Measurements from ENCODE around the gene YBX3. TPM values are rescaled to one million over a fixed set of nuclear protein-coding genes. Genes with fewer than 3 reads are reported as not detected.
A peak's percentile ranks its signal among the peaks of the same experiment; 100 is the strongest.

Gene YBX3
- total and polyA plus RNA-seq, 4 donors, result 54.6 to 80.2 (median 58.9) TPM

DNA sequence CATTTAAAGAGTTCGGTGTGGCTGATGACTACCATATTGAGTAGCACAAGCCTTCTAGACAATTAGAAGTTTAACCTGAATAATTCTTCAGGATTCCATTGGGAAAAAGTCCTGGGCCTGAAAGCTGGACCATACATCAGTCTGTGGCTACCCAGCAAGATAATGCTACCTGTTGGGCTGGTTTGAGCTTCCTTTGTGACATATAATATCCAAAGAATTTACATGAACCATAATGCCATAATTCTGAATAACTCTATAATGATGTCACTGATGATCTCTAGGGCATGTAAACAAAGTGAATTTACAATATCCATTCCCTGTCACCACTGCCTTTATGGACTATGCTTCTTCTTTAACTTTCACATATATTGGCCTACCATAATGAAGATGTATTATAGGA is 3.8 kb upstream of the YBX3 start:
- Histone ChIP-seq H3K27me3 (ENCODE audit: control insufficient read depth, insufficient read depth, low read length) (peaks cover 11% of the 10 kb centered on the region), H3K27ac (ENCODE audit: low read depth, low read length) (no peak overlapping the region), H3K36me3 (ENCODE audit: control insufficient read depth, insufficient read depth, low read length) (no peaks in the 10 kb centered on the region), H3K4me3 (ENCODE audit: low read depth, low read length) (no peak overlapping the region), H3K9me3 (ENCODE audit: control insufficient read depth, insufficient read depth, low read length) (no peaks in the 10 kb centered on the region), H3K4me1 (ENCODE audit: control insufficient read depth, insufficient read depth, low read length) (peaks cover 10% of the 10 kb centered on the region)
- DNase-seq (ENCODE audit: low read depth in 4 of 6, low spot score in 6 of 6), result no peak
- WGBS (ENCODE audit: insufficient coverage), result no CpG with 5 or more reads among the region's 1 CpG

DNA sequence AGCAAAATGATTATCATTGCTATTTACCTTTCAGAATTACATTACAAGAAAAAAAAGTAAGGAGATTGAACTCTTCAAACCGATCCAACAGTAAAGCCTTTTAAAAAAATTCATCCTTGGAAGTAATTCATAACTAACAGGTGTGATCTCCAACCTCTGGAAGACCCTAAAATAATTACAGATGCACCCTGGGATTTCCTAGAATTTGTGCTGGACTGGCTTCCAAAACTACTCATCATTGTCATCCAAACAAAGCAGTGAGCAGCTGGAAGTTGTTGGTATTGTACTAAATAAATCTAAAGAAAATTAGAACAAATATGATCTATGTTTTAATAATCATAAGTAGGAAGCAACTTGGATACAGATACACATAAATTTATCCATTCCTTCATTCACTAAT is 1.9 kb upstream of the YBX3 start:
- H3K9me3 ChIP-seq (ENCODE audit: control insufficient read depth, insufficient read depth, low read length), result no peaks in the 10 kb centered on the region
- H3K27me3 ChIP-seq (ENCODE audit: control insufficient read depth, insufficient read depth, low read length), result peaks cover 11% of the 10 kb centered on the region
- no peak overlapping the region for H3K27ac ChIP-seq (ENCODE audit: low read depth, low read length)
- no peak overlapping the region for H3K4me3 ChIP-seq (ENCODE audit: low read depth, low read length)
- no peaks in the 10 kb centered on the region for H3K36me3 ChIP-seq (ENCODE audit: control insufficient read depth, insufficient read depth, low read length)
- DNase-seq (ENCODE audit: low read depth in 4 of 6, low spot score in 6 of 6), result no peak
- H3K4me1 ChIP-seq (ENCODE audit: control insufficient read depth, insufficient read depth, low read length), result peaks cover 10% of the 10 kb centered on the region
- WGBS (ENCODE audit: insufficient coverage), result no CpG with 5 or more reads among the region's 1 CpG

DNA sequence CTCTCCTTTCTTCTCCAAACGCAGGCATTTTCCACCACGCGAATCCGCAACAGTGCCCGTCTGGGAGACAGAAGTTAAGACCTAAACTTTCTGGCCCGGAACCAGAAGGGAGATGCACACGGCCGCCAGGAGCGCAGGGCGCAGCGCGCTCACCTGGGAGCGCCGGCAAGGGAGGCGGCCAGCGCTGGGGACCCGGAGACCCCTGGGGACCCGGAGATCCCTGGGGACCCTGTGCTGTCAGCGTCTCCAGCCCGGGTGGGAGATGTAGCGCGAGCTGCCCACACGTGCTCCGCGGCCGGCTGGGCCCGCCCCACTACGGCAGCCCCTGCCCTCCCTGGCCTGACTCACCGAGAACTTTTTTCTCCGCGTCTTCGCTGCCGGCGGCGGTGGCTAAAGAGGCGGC is 620 bp downstream of the YBX3 start:
- Histone ChIP-seq H3K27me3 (ENCODE audit: control insufficient read depth, insufficient read depth, low read length) (peaks cover 11% of the 10 kb centered on the region), H3K36me3 (ENCODE audit: control insufficient read depth, insufficient read depth, low read length) (no peaks in the 10 kb centered on the region), H3K9me3 (ENCODE audit: control insufficient read depth, insufficient read depth, low read length) (no peaks in the 10 kb centered on the region), H3K4me3 (ENCODE audit: low read depth, low read length) (peak overlapping the region; percentile 62), H3K4me1 (ENCODE audit: control insufficient read depth, insufficient read depth, low read length) (peaks cover 10% of the 10 kb centered on the region), H3K27ac (ENCODE audit: low read depth, low read length) (peak overlapping the region; percentile 88)
- 0% methylated on average over 36 of the region's 36 CpGs for WGBS (ENCODE audit: insufficient coverage)
- peak in 2 of 6 donors; percentile 2 to 57 for DNase-seq (ENCODE audit: low read depth in 4 of 6, low spot score in 6 of 6)

DNA sequence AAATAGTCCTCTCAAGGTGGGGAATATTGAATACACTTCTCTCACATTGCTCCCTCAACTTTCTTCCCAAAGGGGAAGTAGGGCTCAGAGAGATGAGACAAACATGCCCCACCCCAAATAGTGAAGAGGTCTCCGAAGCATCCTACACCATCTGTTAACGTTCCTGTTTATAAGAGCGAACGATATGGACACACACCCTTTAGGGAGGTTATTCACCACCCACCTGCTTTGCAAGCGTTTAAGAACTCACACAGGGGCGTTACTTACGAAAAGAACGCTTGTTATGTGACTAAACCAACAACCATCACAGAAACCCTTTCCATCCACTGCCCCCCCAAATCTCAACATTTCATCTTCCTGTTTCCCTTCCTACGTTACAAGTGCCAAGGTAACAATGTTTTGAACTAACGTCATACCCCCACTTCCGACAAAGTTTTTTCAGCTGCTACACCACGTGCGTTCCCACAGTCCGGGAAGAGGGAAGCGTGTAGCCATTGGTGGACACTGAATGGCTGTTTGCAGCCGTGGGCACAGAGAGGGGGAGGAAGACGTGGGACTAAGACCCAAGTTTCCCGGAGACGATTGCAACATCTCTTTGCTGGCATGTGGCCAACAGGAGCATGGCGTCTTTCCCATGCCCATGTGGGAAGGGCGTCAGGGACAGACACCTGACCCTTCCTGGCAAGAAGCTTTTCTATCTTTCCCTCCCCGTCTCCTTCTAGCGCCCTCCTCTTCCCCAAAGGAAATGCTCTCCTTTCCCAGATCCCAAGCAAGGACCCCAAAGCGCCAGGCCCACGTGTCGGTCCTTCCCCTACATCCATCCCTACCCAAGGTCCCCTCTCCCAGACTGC is 1.2 kb downstream of the YBX3 start:
- peaks cover 10% of the 10 kb centered on the region for H3K4me1 ChIP-seq (ENCODE audit: control insufficient read depth, insufficient read depth, low read length)
- WGBS (ENCODE audit: insufficient coverage), result 6% methylated on average over 23 of the region's 26 CpGs
- peak; percentile 38 to 92 (median 72) for DNase-seq (ENCODE audit: low read depth in 4 of 6, low spot score in 6 of 6)
- H3K36me3 ChIP-seq (ENCODE audit: control insufficient read depth, insufficient read depth, low read length), result no peaks in the 10 kb centered on the region
- H3K27me3 ChIP-seq (ENCODE audit: control insufficient read depth, insufficient read depth, low read length), result peaks cover 11% of the 10 kb centered on the region
- H3K4me3 ChIP-seq (ENCODE audit: low read depth, low read length), result peak overlapping the region; percentile 62
- H3K9me3 ChIP-seq (ENCODE audit: control insufficient read depth, insufficient read depth, low read length), result no peaks in the 10 kb centered on the region
- H3K27ac ChIP-seq (ENCODE audit: low read depth, low read length), result peak overlapping the region; percentile 88

DNA sequence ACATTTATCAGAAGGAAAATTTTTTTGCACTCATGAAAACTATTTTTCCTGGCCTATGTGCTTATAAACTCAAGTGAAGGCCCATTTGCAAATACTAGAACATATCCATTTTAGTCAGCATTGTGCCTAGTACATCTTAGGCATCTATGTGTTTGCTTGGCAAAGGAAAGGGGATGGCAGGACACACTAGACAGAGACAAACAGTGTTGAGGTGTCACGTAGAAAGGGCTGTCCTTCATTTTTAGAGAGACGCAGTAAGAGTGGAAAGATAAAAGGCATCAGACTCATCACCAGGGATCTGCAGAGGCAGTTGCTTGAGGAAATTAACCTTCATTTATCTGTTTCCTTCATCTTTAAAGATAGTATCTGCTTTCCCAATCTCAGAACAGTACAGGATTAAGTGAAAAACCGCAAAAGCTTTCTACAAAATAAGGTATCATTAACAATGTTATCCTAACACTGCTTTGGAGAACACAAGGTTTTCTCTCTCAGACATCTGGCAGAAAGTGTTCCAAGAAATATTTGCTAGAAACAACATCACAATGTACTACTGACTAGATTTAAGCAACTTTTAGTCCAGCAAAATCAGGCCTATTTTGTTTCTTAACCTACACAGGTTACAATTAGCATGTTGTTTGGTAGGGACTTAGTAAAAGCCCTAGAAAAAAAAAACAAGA is 2.0 kb downstream of the YBX3 start:
- DNase-seq (ENCODE audit: low read depth in 4 of 6, low spot score in 6 of 6), result peak in 1 of 6 donors; percentile 3
- Histone ChIP-seq H3K9me3 (ENCODE audit: control insufficient read depth, insufficient read depth, low read length) (no peaks in the 10 kb centered on the region), H3K36me3 (ENCODE audit: control insufficient read depth, insufficient read depth, low read length) (no peaks in the 10 kb centered on the region), H3K4me3 (ENCODE audit: low read depth, low read length) (peak overlapping the region; percentile 62), H3K27me3 (ENCODE audit: control insufficient read depth, insufficient read depth, low read length) (peaks cover 11% of the 10 kb centered on the region), H3K4me1 (ENCODE audit: control insufficient read depth, insufficient read depth, low read length) (peaks cover 10% of the 10 kb centered on the region), H3K27ac (ENCODE audit: low read depth, low read length) (peak overlapping the region; percentile 88)
- WGBS (ENCODE audit: insufficient coverage), result 87% methylated on average over 3 of the region's 3 CpGs

DNA sequence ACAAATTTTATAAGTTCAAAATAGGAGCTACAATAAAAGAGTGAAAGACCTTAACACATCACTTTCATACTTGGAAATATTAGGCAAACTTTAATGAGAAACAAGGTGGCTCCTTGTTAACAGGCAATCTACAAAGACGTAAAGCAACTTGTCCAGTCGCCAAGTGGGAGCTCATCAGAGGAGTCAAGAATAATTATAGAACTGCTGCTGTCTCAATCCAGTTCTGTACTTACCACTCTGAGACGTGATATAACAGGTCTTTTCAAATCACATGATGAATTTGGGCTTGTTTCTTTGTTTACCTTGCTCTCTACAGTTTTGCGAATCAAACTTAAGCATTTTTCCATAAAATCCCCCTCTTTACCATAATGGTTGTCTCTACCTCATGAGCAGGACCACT is 3.6 kb downstream of the YBX3 start:
- H3K4me1 ChIP-seq (ENCODE audit: control insufficient read depth, insufficient read depth, low read length), result peaks cover 10% of the 10 kb centered on the region
- no peak overlapping the region for H3K4me3 ChIP-seq (ENCODE audit: low read depth, low read length)
- H3K36me3 ChIP-seq (ENCODE audit: control insufficient read depth, insufficient read depth, low read length), result no peaks in the 10 kb centered on the region
- H3K27me3 ChIP-seq (ENCODE audit: control insufficient read depth, insufficient read depth, low read length), result no peaks in the 10 kb centered on the region
- DNase-seq (ENCODE audit: low read depth in 4 of 6, low spot score in 6 of 6), result no peak
- 78% methylated on average over 2 of the region's 4 CpGs for WGBS (ENCODE audit: insufficient coverage)
- no peak overlapping the region for H3K27ac ChIP-seq (ENCODE audit: low read depth, low read length)
- no peaks in the 10 kb centered on the region for H3K9me3 ChIP-seq (ENCODE audit: control insufficient read depth, insufficient read depth, low read length)

DNA sequence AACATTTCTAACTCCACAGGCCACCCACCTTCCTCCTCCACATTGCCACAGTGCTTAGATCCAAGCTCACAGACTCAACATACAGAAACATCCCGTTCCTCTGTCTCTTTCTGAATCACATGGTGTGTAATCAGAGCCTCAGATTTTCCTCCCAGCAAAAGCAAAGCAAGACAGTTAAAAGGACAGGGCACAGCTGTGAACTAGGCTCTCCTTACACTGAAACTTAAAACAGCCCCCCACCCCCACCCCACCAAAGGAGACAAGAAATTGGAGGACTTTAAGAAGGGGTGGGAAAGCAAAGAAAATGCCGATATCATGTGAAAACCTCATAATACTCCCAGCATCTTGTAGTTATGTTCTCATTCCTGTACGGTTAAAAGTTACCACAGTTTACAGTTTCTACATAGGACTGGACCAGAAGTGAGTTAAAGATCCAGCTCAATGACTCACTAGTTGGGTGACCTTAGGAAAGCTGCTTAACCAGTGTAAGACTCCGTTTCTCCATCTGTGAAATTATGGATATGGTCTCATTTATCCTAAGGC is 4.8 kb downstream of the YBX3 start:
- no peaks in the 10 kb centered on the region for H3K27me3 ChIP-seq (ENCODE audit: control insufficient read depth, insufficient read depth, low read length)
- no peaks in the 10 kb centered on the region for H3K36me3 ChIP-seq (ENCODE audit: control insufficient read depth, insufficient read depth, low read length)
- peaks cover 5% of the 10 kb centered on the region for H3K4me1 ChIP-seq (ENCODE audit: control insufficient read depth, insufficient read depth, low read length)
- no CpG with 5 or more reads among the region's 4 CpGs for WGBS (ENCODE audit: insufficient coverage)
- H3K9me3 ChIP-seq (ENCODE audit: control insufficient read depth, insufficient read depth, low read length), result no peaks in the 10 kb centered on the region
- no peak overlapping the region for H3K4me3 ChIP-seq (ENCODE audit: low read depth, low read length)
- H3K27ac ChIP-seq (ENCODE audit: low read depth, low read length), result peak overlapping the region; percentile 11
- DNase-seq (ENCODE audit: low read depth in 4 of 6, low spot score in 6 of 6), result peak in 1 of 6 donors; percentile 10

DNA sequence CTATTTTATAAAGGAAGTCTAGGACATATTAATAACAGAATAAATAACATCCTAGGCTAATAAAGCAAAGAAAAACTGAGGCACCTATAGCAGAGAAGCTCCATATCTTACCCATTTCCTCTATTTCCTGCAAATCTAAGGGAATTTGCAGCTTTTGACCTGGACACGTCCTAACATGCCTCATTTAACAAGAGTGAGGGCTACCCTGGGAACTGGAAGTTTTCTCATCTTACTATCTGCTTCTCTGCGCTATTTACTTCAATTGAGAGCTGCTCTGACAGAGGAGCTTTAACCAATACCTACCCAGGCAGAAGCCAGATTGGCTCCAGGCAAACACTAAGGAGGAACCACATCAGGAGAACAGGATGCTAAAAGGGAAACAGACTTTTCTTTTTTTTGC is 5.7 kb downstream of the YBX3 start:
- H3K4me1 ChIP-seq (ENCODE audit: control insufficient read depth, insufficient read depth, low read length), result peaks cover 5% of the 10 kb centered on the region
- H3K4me3 ChIP-seq (ENCODE audit: low read depth, low read length), result no peak overlapping the region
- no peak overlapping the region for H3K27ac ChIP-seq (ENCODE audit: low read depth, low read length)
- no peaks in the 10 kb centered on the region for H3K27me3 ChIP-seq (ENCODE audit: control insufficient read depth, insufficient read depth, low read length)
- DNase-seq (ENCODE audit: low read depth in 4 of 6, low spot score in 6 of 6), result peak in 1 of 6 donors; percentile 33
- no peaks in the 10 kb centered on the region for H3K36me3 ChIP-seq (ENCODE audit: control insufficient read depth, insufficient read depth, low read length)
- H3K9me3 ChIP-seq (ENCODE audit: control insufficient read depth, insufficient read depth, low read length), result no peaks in the 10 kb centered on the region
- WGBS (ENCODE audit: insufficient coverage), result 56% methylated on average over 2 of the region's 2 CpGs

DNA sequence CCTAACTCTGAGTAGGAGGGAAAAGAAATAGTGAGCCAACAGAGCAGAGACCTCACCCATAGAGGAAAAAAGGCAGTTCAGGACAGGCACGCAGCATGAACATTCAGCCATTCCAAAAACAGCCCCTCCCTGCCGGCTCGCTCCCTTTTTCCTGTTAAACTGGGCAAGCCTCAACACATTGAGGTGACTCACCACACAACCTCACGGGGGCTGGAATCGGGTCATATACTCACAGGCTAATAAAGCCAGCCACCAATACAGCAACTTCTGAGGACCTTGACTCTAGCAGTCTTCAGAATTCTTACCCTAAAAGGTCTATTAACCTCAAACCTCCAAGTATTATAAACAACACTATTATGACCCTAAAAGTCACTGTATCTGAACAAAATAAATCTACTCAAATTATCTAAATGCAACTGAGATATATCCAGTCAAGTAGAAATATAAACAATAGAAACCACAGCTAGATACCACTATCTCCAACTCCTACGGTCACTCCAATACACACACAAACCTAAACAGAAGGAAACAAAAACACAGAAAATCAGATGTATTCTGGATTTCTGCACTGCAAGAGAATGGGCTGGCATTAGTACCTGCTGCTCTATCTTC is 6.3 kb downstream of the YBX3 start:
- Histone ChIP-seq H3K4me3 (ENCODE audit: low read depth, low read length) (no peak overlapping the region), H3K36me3 (ENCODE audit: control insufficient read depth, insufficient read depth, low read length) (no peaks in the 10 kb centered on the region), H3K27ac (ENCODE audit: low read depth, low read length) (no peak overlapping the region), H3K4me1 (ENCODE audit: control insufficient read depth, insufficient read depth, low read length) (no peaks in the 10 kb centered on the region), H3K27me3 (ENCODE audit: control insufficient read depth, insufficient read depth, low read length) (no peaks in the 10 kb centered on the region), H3K9me3 (ENCODE audit: control insufficient read depth, insufficient read depth, low read length) (no peaks in the 10 kb centered on the region)
- peak in 1 of 6 donors; percentile 66 for DNase-seq (ENCODE audit: low read depth in 4 of 6, low spot score in 6 of 6)
- whole genome bisulfite sequencing (ENCODE audit: insufficient coverage), result 50% methylated on average over 4 of the region's 6 CpGs

Data from spinal cord (tissue), 10 donors.